HG03095 (cell line): ENCODE measurements around the gene FBXO2.

Source experiments
- ATAC-seq: cut with Tn5 transposase; IDR thresholded peaks from one replicate; pipeline ENCODE4 v1.9.1; 2021; ENCODE audit warnings: moderate library complexity; ENCODE audit not compliant: unreplicated experiment

The FBXO2 gene

DNA sequence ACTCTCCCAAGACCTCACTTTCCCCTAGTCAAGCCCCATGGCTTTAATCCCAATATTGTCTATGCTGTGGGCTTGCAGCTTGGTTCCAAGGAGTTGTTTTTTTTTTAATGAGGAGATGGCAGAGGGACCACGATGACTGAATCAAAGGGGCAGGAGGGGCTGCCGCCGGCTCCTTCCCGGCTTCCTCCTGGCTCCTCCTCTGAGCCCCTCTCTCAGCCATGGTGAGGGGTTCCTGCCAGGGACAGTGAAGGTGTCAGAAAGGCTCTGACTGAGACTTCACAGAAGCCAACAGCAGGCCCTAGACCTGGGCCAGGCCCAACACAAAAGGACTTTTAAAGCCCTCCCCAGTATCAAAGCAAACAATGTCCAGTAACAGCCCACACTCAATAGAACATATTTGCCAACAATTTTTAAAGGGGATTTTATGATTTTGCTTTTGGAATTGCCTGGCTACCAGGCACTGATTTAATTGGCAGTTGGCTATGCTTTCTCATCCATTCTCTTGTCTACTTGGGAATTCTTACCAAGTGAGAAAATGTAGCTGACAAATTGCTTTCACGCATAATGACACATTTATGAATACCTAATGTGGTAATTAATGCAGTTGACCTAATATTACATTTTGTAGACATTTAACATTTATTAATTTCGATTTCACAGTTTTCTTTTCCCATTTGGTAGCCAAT, 54.2 kb downstream of the FBXO2 start:
- ATAC-seq, result no peak

DNA sequence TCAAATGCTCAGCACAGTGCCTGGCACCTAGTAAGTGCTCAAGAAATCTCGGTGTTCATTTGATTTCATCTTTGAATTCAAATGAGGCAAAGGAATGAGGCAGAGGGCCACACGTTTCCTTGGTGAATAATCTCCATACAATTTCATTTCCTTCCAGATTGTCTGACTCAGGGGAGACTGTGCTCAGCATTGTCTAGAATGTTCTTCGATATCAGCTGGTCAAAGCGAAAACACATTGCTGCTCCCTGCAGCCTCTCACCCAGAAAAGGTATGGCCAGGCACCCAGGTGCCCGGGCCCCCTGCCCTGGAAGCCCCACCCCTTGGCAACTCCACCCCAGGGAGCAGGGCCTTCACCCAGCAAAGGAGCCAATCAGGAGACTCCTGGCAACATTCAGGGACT, 55.8 kb downstream of the FBXO2 start:
- ATAC-seq, result no peak
